ENCODE measurements around the gene AQR. TPM values are rescaled to one million over a fixed set of nuclear protein-coding genes. Genes with fewer than 3 reads are reported as not detected.

AQR gene
- total RNA-seq, 1 experiment from 2014 or later = 62.1 TPM

GRCh38 chr15:34818526-34818925 lies 151.0 kb downstream of the AQR start (continued):
- TF ChIP-seq STAT6 (CRISPR knock-in tag; conservative IDR thresholded peaks at IDR 0.05; ENCODE audit: low read depth) (no peak), USF1 (CRISPR knock-in tag; IDR thresholded peaks at IDR 0.05) (no peak)

- Mint-ChIP-seq H3K27ac (no peak overlapping the region), H3K4me1 (no peaks in the 10 kb centered on the region; the same call in 1 of the 2 replicates), H3K36me3 (no peaks in the 10 kb centered on the region), H3K27me3 (ENCODE audit: low read depth) (no peaks in the 10 kb centered on the region), H3K9me3 (no peaks in the 10 kb centered on the region), H3K4me3 (no peak overlapping the region)
- ATAC-seq (no peak), DNase-seq (ENCODE audit: low spot score) (no peak)
- CTCF ChIA-PET = no interaction called here
- POLR2A ChIA-PET = no interaction called here
- TF ChIP-seq STAT6 (CRISPR knock-in tag; conservative IDR thresholded peaks at IDR 0.05; ENCODE audit: low read depth) = no peak
- no peak for TF ChIP-seq GABPB1 (CRISPR knock-in tag; IDR thresholded peaks at IDR 0.05)
- TF ChIP-seq NR1H2 (CRISPR knock-in tag; IDR thresholded peaks at IDR 0.05) = no peak
- TF ChIP-seq JUN (CRISPR knock-in tag; IDR thresholded peaks at IDR 0.05) = no peak
- no peak for TF ChIP-seq SMAD3 (CRISPR knock-in tag; IDR thresholded peaks at IDR 0.05; ENCODE audit: borderline replicate concordance)
- TF ChIP-seq EMX1 (CRISPR knock-in tag; IDR thresholded peaks at IDR 0.05) = no peak
- TF ChIP-seq MAX (CRISPR knock-in tag; IDR thresholded peaks at IDR 0.05) = no peak
- no peak for TF ChIP-seq ZSCAN18 (CRISPR knock-in tag; IDR thresholded peaks at IDR 0.05)
- TF ChIP-seq ZNF512 (CRISPR knock-in tag; IDR thresholded peaks at IDR 0.05; ENCODE audit: borderline replicate concordance) = no peak
- no peak for TF ChIP-seq ZNF121 (CRISPR knock-in tag; IDR thresholded peaks at IDR 0.05)
- TF ChIP-seq SOX15 (CRISPR knock-in tag; IDR thresholded peaks at IDR 0.05) = no peak
- no peak for TF ChIP-seq ZMAT4 (CRISPR knock-in tag; IDR thresholded peaks at IDR 0.05)
- no peak for TF ChIP-seq CREM (CRISPR knock-in tag; IDR thresholded peaks at IDR 0.05)
- TF ChIP-seq ESRRA (CRISPR knock-in tag; IDR thresholded peaks at IDR 0.05; ENCODE audit: borderline replicate concordance) = no peak
- TF ChIP-seq ATF2 (CRISPR knock-in tag; IDR thresholded peaks at IDR 0.05; ENCODE audit: borderline replicate concordance, low read depth) = no peak
- TF ChIP-seq ELF4 (CRISPR knock-in tag; IDR thresholded peaks at IDR 0.05; ENCODE audit: low read depth) = no peak
- TF ChIP-seq AFF4 (CRISPR knock-in tag; IDR thresholded peaks at IDR 0.05; ENCODE audit: borderline replicate concordance) = no peak
- no peak for TF ChIP-seq SP1 (CRISPR knock-in tag; conservative IDR thresholded peaks at IDR 0.05)
- TF ChIP-seq OVOL2 (CRISPR knock-in tag; IDR thresholded peaks at IDR 0.05; ENCODE audit: borderline replicate concordance) = no peak
These were observed 153.7 kb downstream of the AQR start for GRCh38 chr15:34815836-34816235.

Measured in WTC11 (cell line).